Fibroblast of lung (primary cell): Measurements from ENCODE around the gene ECSCR. TPM values are rescaled to one million over a fixed set of nuclear protein-coding genes. Genes with fewer than 3 reads are reported as not detected.
A peak's percentile ranks its signal among the peaks of the same experiment; 100 is the strongest.

Experiments
- DNase-seq, 2 donors: peaks; one replicate each; pipeline versions ENCODE4 v3.0.0 to v3.0.0-alpha.2; 2010; ENCODE audit warnings: low read depth in 2 of 2
- H2AFZ ChIP-seq: 2 replicates; pipeline ENCODE4 v1.5.1; 2012; ENCODE audit warnings: low read length, control low read depth, inconsistent platforms
- H3K27ac ChIP-seq: 2 replicates; pipeline ENCODE4 v1.5.1; 2011; ENCODE audit warnings: low read length, control low read depth; ENCODE audit not compliant: insufficient read depth
- H3K27me3 ChIP-seq: 2 replicates; pipeline ENCODE4 v1.5.1; 2011; ENCODE audit warnings: mild to moderate bottlenecking, low read length; ENCODE audit not compliant: control insufficient read depth, insufficient read depth
- H3K36me3 ChIP-seq: 2 replicates; pipeline ENCODE4 v1.5.1; 2011; ENCODE audit warnings: low read length; ENCODE audit not compliant: control insufficient read depth, insufficient read depth
- H3K4me1 ChIP-seq: 2 replicates; pipeline ENCODE4 v1.5.1; 2011; ENCODE audit warnings: low read length; ENCODE audit not compliant: control insufficient read depth, insufficient read depth; ENCODE audit errors: extremely low read depth
- H3K4me2 ChIP-seq: 2 replicates; pipeline ENCODE4 v1.5.1; 2011; ENCODE audit warnings: low read length, control low read depth; ENCODE audit not compliant: insufficient read depth; ENCODE audit errors: extremely low read depth
- H3K4me3 ChIP-seq, 4 experiments: fragments of 200-600 bp in 1 of 4; sonication (generic) in 1 of 4; replicated peaks in 1 of 4; 2 replicates each; pipeline ENCODE4 v1.5.1; 2011 to 2016; ENCODE audit warnings: low read length in 4 of 4, low read depth in 3 of 4, mild to moderate bottlenecking in 3 of 4, control low read depth in 2 of 4, inconsistent platforms in 1 of 4, mixed read lengths in 1 of 4; ENCODE audit not compliant: insufficient read depth in 1 of 4; ENCODE audit errors: control extremely low read depth in 1 of 4
- H3K79me2 ChIP-seq: 2 replicates; pipeline ENCODE4 v1.5.1; 2012; ENCODE audit warnings: mild to moderate bottlenecking, low read length, inconsistent platforms; ENCODE audit not compliant: control insufficient read depth, insufficient read depth
- H3K9ac ChIP-seq: 2 replicates; pipeline ENCODE4 v1.5.1; 2011; ENCODE audit warnings: mild to moderate bottlenecking, low read length, control low read depth; ENCODE audit not compliant: insufficient read depth
- H3K9me3 ChIP-seq: 2 replicates; pipeline ENCODE4 v1.5.1; 2012; ENCODE audit warnings: low read depth, low read length; ENCODE audit not compliant: control insufficient read depth, insufficient read depth
- H4K20me1 ChIP-seq: 2 replicates; pipeline ENCODE4 v1.5.1; 2011; ENCODE audit warnings: low read length; ENCODE audit not compliant: control insufficient read depth, insufficient read depth; ENCODE audit errors: extremely low read depth
- CTCF ChIP-seq, 2 donors: IDR thresholded peaks in 1 of 2; conservative IDR thresholded peaks in 1 of 2; 1 replicate in 1 of 2; 2 replicates in 1 of 2; pipeline ENCODE4 v1.5.1; 2011 to 2012; ENCODE audit warnings: low read length in 2 of 2, control low read depth in 1 of 2, inconsistent platforms in 1 of 2, low read depth in 1 of 2, mild to moderate bottlenecking in 1 of 2
- EZH2 ChIP-seq: IDR thresholded peaks from 2 replicates; pipeline ENCODE4 v1.5.1; 2012; ENCODE audit warnings: low read length, control low read depth, mild to moderate bottlenecking; ENCODE audit errors: missing control alignments
- polyA plus RNA-seq, 2 donors: library from polyadenylated mRNA; depleted of rRNA in 1 of 2; stranded (reverse) in 1 of 2; unstranded in 1 of 2; fragments of >200 nt; gene quantifications; 2 replicates each; pipeline ENCODE4 v1.2.1, GENCODE V29; 2011 to 2012; ENCODE audit warnings: missing spikeins in 1 of 2
- total RNA-seq: library from RNA; depleted of rRNA; stranded (reverse); fragments of >200 nt; gene quantifications from 2 replicates; pipeline ENCODE4 v1.2.1, GENCODE V29; 2014

ECSCR gene
- total and polyA plus RNA-seq, 2 donors (not counting 1 experiment from before 2014, with no cell fraction given) = 0.18 TPM; not detected in 1

- TF ChIP-seq CTCF (conservative IDR thresholded peaks at IDR 0.05 in 1 of 2, IDR thresholded peaks at IDR 0.05 in 1 of 2; ENCODE audit: low read depth in 1 of 2, low read length in 2 of 2) = no peak
- no peak for TF ChIP-seq EZH2
- H3K4me3 ChIP-seq = no peak overlapping the region
- no peaks in the 10 kb centered on the region for H4K20me1 ChIP-seq
- DNase-seq = no peak
- no peaks in the 10 kb centered on the region for H3K79me2 ChIP-seq
- no peaks in the 10 kb centered on the region for H3K27me3 ChIP-seq
- no peak overlapping the region for H3K9ac ChIP-seq
- no peak overlapping the region for H2AFZ ChIP-seq
- no peaks in the 10 kb centered on the region for H3K9me3 ChIP-seq
- no peak overlapping the region for H3K4me2 ChIP-seq
- H3K4me1 ChIP-seq = peaks cover under 1% of the 10 kb centered on the region
- H3K36me3 ChIP-seq = peaks cover 1% of the 10 kb centered on the region
- H3K27ac ChIP-seq = no peak overlapping the region
Measured at GRCh38 chr5:139431706-139432105, 30.8 kb downstream of the ECSCR start.

- Histone ChIP-seq H3K4me1 (peaks cover 7% of the 10 kb centered on the region), H3K9me3 (no peaks in the 10 kb centered on the region), H3K27me3 (no peaks in the 10 kb centered on the region), H4K20me1 (no peaks in the 10 kb centered on the region), H3K36me3 (peaks cover 1% of the 10 kb centered on the region), H3K4me3 (no peak overlapping the region), H3K79me2 (no peaks in the 10 kb centered on the region), H3K27ac (no peak overlapping the region), H3K9ac (no peak overlapping the region), H2AFZ (no peak overlapping the region), H3K4me2 (no peak overlapping the region)
- no peak for TF ChIP-seq CTCF (conservative IDR thresholded peaks at IDR 0.05 in 1 of 2, IDR thresholded peaks at IDR 0.05 in 1 of 2; ENCODE audit: low read depth in 1 of 2, low read length in 2 of 2)
- DNase-seq = no peak
Measured at GRCh38 chr5:139430015-139430414, 32.5 kb downstream of the ECSCR start.

GRCh38 chr5:139426203-139426885 is 36.2 kb downstream of the ECSCR start:
- Histone ChIP-seq H3K4me2 (peak overlapping the region; percentile 35), H3K27ac (peak overlapping the region; percentile 34), H3K9ac (no peak overlapping the region)

More at GRCh38 chr5:139426203-139426885, 36.2 kb downstream of the ECSCR start:
- H3K4me1 ChIP-seq = peaks cover 7% of the 10 kb centered on the region
- peak; percentile 31 to 84 for DNase-seq
- no peaks in the 10 kb centered on the region for H3K9me3 ChIP-seq
- H4K20me1 ChIP-seq = no peaks in the 10 kb centered on the region
- TF ChIP-seq EZH2 (no peak), CTCF (conservative IDR thresholded peaks at IDR 0.05 in 1 of 2, IDR thresholded peaks at IDR 0.05 in 1 of 2; ENCODE audit: low read depth in 1 of 2, low read length in 2 of 2) (no peak)
- no peaks in the 10 kb centered on the region for H3K79me2 ChIP-seq
- H3K36me3 ChIP-seq = no peaks in the 10 kb centered on the region
- no peak overlapping the region for H2AFZ ChIP-seq
- no peaks in the 10 kb centered on the region for H3K27me3 ChIP-seq
- H3K4me3 ChIP-seq = no peak overlapping the region
